ENCODE data around the gene SPG7.

The SPG7 gene

DNA sequence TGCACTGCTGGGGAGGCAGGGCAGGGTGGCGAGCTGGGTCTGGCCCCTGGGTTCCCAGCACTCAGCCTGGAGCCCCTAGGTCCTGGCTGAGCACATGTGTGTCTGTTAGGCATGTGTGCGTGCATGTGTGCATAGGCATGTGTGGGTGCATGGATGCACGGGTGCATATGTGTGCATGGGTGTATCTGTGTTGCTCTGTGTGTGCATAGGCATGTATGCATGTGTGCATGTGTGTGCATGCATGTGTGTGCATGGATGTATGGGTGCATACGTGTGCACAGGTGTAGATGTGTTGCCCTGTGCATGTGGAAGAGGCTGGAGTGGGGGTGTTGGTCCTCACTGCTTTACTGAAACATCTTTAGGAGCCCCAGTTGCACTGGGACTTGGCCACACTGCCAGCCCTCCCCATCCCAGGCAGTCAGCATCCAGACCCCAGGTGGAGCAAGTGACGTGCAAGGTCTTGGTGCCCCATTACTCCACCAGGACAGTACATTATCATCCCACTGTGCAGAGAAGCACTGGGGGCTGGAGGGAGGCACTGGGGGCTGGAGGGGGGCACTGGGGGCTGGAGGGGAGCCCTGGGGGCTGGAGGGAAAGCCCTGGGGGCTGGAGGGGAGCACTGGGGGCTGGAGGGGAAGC lies 94.9 kb downstream of the SPG7 start:
- DNase-seq = no peak

DNA sequence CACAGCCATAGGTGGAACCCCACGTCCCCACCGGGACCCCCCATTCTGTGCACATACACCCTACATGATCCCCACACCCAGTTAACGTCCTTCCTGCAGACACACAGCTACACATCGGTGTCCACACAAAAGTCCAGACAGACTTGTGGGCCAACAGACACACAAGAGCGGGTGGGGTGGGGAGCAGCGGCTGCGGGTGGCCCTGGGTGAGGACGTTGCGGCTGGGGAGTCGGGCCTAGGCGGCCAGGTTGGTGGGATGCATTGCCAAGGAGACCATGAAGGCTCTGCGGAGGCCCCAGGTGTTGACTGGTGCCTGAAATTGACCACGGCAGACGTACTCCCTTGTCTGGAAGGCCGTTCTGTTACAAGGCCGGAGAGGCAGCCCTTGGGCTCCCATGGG lies 96.6 kb downstream of the SPG7 start:
- no peak for DNase-seq

DNA sequence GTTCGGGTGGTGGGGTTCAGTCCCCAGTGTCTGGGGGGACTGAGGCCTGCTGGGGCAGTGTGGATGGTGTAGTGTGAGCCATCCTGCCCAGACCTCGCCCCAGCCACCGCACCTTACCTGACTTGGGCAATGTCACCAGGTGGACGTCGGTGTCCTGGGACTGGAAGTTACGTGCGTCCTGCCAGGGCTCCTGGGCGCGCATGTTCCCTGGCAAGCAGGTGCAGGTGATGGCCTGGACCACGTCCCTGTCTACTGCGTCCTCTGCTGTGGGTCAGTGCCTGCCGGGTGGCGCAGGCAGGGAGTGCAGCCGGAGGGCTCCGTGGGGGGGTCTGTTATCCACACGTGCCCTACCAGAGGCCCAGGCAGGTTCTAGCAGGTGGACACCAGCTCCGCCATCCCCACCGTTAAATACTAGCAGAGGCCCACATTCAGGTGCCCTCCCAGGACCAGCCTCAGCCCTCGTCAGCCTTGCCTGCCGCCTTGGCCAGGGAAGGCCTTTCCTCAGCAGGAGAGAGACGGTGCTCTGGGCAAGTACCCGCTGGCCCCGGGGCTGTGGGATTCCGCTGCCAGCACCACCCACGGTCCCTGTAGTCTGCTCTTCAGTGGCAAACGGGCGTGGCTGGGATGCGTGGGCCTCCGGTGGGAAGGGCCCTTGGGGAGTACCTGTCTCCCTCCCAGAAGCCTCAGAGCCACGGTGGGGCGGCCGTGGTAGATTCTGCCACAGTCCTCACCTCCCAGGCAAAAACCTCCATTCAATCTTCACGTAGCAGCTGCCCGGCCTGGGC lies 97.2 kb downstream of the SPG7 start:
- no peak for DNase-seq

DNA sequence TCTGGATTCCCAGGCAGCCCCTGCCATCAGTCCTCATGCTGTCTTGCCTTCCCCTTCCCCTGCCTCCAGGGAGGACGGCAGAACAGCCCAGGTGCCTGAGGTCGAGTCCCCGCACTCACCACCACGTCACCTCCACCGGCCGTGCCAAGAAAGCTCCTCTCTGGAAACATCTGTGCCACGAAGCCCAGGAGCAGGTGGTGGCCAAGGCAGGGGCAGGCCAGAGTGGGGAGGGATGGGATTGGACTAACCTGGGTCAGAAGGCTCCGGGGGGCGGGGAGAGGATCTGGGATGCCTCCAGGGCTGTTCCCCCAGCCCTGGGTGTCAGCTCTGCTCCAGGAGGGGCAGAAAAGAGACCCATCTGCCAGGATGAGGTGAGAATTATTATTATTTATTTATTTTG lies 97.8 kb downstream of the SPG7 start:
- no peak for DNase-seq
